ENCODE measurements around the gene VPS13D.

DNA sequence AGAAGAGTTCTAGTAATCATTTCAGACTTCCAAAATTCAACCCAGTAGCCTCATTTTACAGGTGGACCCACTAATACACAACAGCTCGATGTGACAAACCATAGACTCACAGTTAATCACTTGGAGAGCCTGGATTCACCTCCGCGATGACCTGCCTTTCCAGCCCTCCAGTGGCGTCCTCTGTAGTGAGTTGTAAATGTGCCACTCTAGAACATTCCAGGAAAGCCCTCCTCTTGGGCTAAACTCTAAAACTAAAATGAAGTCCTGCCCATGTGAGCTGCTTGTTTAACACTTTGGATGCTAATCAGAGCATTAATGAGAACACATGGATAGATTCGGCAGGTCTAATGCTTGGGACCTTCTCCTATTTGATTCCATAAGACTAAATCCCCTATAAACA lies 247.5 kb downstream of the VPS13D start:
- TF ChIP-seq, protein P1, sequence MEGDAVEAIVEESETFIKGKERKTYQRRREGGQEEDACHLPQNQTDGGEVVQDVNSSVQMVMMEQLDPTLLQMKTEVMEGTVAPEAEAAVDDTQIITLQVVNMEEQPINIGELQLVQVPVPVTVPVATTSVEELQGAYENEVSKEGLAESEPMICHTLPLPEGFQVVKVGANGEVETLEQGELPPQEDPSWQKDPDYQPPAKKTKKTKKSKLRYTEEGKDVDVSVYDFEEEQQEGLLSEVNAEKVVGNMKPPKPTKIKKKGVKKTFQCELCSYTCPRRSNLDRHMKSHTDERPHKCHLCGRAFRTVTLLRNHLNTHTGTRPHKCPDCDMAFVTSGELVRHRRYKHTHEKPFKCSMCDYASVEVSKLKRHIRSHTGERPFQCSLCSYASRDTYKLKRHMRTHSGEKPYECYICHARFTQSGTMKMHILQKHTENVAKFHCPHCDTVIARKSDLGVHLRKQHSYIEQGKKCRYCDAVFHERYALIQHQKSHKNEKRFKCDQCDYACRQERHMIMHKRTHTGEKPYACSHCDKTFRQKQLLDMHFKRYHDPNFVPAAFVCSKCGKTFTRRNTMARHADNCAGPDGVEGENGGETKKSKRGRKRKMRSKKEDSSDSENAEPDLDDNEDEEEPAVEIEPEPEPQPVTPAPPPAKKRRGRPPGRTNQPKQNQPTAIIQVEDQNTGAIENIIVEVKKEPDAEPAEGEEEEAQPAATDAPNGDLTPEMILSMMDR (IDR thresholded peaks at IDR 0.05) = no peak
- no peak for TF ChIP-seq POLR2A (IDR thresholded peaks at IDR 0.05)

All from esophagus squamous epithelium (tissue), 4 donors.